Adipocyte (in vitro differentiated cells): ENCODE results near the gene AMBRA1.

Source experiments
- DNase-seq: peaks from one replicate; pipeline ENCODE4 v3.0.0-alpha.2; 2015; ENCODE audit warnings: low read depth
- H3K27me3 ChIP-seq: replicated peaks from 2 replicates; pipeline ENCODE4 v1.7.0; 2013; ENCODE audit warnings: mild to moderate bottlenecking, low read length, moderate library complexity; ENCODE audit not compliant: control insufficient read depth, insufficient read depth
- H3K36me3 ChIP-seq: 2 replicates; pipeline ENCODE4 v1.7.0; 2013; ENCODE audit warnings: low read length, mild to moderate bottlenecking, moderate library complexity; ENCODE audit not compliant: control insufficient read depth, insufficient read depth, severe bottlenecking
- H3K4me1 ChIP-seq: 2 replicates; pipeline ENCODE4 v1.7.0; 2013; ENCODE audit warnings: mild to moderate bottlenecking, low read length, moderate library complexity; ENCODE audit not compliant: control insufficient read depth, insufficient read depth
- H3K4me3 ChIP-seq: 2 replicates; pipeline ENCODE4 v1.7.0; 2013; ENCODE audit warnings: mild to moderate bottlenecking, low read length, moderate library complexity
- H3K9ac ChIP-seq: 2 replicates; pipeline ENCODE4 v1.7.0; 2013; ENCODE audit warnings: mild to moderate bottlenecking, low read length, moderate library complexity
- H3K9me3 ChIP-seq: 2 replicates; pipeline ENCODE4 v1.7.0; 2013; ENCODE audit warnings: mild to moderate bottlenecking, low read length, moderate library complexity; ENCODE audit not compliant: control insufficient read depth

AMBRA1 gene

GRCh38 chr11:46463701-46464421 lies 130.0 kb downstream of the AMBRA1 start:
- no peak for DNase-seq
- Histone ChIP-seq H3K9ac (no peak overlapping the region), H3K27me3 (no peaks in the 10 kb centered on the region), H3K9me3 (no peaks in the 10 kb centered on the region), H3K36me3 (peaks cover 12% of the 10 kb centered on the region), H3K4me1 (no peaks in the 10 kb centered on the region), H3K4me3 (no peak overlapping the region)

DNA sequence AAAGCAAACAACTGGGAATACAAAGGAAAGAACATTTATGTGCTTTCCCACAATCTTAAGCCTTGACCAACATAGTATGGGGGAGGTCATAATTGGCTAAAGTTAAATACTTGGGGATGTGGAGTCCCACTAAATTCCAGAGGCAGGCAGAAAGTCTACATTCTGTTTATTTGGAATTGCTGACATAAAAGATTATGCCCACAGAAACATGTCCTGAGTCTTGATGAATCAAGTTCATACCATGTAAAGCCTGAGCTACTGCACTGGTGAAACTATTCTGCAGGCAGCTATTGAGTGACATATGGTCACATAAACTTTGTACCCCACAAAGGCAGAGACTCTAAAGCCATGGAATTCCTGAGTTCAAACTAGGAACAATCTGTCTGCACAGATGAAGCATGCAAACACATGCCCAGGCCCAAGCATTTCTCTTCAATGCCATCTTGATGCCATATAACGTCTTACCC lies 132.3 kb downstream of the AMBRA1 start:
- peak; percentile 39 for DNase-seq
- Histone ChIP-seq H3K27me3 (no peaks in the 10 kb centered on the region), H3K4me3 (no peak overlapping the region), H3K9me3 (no peaks in the 10 kb centered on the region), H3K36me3 (no peaks in the 10 kb centered on the region), H3K4me1 (peaks cover 11% of the 10 kb centered on the region), H3K9ac (no peak overlapping the region)

- Histone ChIP-seq H3K36me3 (no peaks in the 10 kb centered on the region), H3K4me1 (peaks cover 11% of the 10 kb centered on the region), H3K9ac (no peak overlapping the region), H3K9me3 (no peaks in the 10 kb centered on the region), H3K27me3 (no peaks in the 10 kb centered on the region), H3K4me3 (no peak overlapping the region)
- no peak for DNase-seq
Measured at GRCh38 chr11:46458491-46458890, 135.3 kb downstream of the AMBRA1 start.

DNA sequence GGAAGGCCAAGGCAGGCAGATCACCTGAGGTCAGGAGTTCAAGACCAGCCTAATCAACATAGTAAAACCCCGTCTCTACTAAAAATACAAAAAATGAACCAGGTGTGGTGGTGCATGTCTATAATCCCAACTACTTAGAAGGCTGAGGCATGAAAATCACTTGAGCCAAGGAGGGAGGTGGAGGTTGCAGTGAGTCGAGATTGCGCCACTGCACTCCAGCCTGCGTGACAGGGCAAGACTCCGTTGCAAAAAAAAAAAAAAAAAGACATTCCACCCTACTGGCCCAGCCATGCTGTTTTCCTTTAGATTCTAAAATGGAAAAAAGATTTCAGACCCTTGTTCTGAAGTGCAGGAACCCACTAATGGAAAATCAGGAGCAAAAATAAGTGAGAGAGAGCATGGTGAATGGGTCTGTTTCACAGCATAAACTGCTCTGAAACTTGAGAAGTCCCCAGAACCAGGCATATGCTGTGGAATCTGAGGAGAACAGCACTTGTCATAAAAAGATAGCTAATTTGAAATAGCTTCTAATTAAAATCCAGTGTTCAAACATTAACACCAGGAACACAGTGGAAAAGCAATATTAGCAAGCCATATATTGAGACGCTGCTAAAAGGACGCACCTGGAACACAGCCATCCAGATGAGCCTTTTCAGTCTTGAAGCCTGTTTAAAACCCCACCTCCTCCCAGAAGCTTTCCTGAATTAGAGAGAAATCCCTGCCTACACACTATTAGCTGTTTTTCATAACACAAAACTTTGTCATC lies 136.0 kb downstream of the AMBRA1 start:
- Histone ChIP-seq H3K27me3 (no peaks in the 10 kb centered on the region), H3K36me3 (no peaks in the 10 kb centered on the region), H3K9me3 (no peaks in the 10 kb centered on the region), H3K4me1 (peaks cover 11% of the 10 kb centered on the region), H3K4me3 (no peak overlapping the region), H3K9ac (no peak overlapping the region)
- no peak for DNase-seq

GRCh38 chr11:46457021-46457420 lies 136.8 kb downstream of the AMBRA1 start:
- H3K9ac ChIP-seq: no peak overlapping the region
- H3K4me3 ChIP-seq: no peak overlapping the region

GRCh38 chr11:46456269-46457001 lies 137.4 kb downstream of the AMBRA1 start:
- H3K36me3 ChIP-seq: no peaks in the 10 kb centered on the region
- no peak overlapping the region for H3K9ac ChIP-seq
- no peaks in the 10 kb centered on the region for H3K27me3 ChIP-seq
- no peaks in the 10 kb centered on the region for H3K9me3 ChIP-seq
- no peak for DNase-seq
- no peak overlapping the region for H3K4me3 ChIP-seq
- peaks cover 11% of the 10 kb centered on the region for H3K4me1 ChIP-seq

More at GRCh38 chr11:46457021-46457420, 136.8 kb downstream of the AMBRA1 start:
- H3K9me3 ChIP-seq: no peaks in the 10 kb centered on the region
- peaks cover 11% of the 10 kb centered on the region for H3K4me1 ChIP-seq
- no peaks in the 10 kb centered on the region for H3K27me3 ChIP-seq
- DNase-seq: no peak
- no peaks in the 10 kb centered on the region for H3K36me3 ChIP-seq

DNA sequence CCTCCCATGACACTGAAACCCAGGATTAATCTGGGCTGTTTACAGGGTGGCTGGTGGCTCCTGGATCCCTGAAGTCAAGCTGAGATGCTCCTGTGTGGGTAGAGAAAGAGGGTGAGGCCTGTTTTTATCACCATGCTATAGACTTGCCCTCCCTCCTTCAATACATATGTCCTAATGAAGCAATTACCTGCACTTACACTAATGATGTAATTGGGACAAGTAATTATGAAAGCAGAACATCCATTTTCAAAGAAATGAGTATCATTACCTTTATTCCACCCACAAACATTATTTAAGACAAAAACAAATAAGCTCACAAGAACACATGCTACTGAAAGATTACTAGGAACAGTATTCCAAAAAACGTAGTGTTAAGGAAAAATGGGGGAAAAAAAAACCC lies 138.0 kb downstream of the AMBRA1 start:
- Histone ChIP-seq H3K4me3 (no peak overlapping the region), H3K36me3 (no peaks in the 10 kb centered on the region), H3K9ac (no peak overlapping the region), H3K4me1 (peaks cover 13% of the 10 kb centered on the region), H3K9me3 (no peaks in the 10 kb centered on the region), H3K27me3 (no peaks in the 10 kb centered on the region)
- no peak for DNase-seq

DNA sequence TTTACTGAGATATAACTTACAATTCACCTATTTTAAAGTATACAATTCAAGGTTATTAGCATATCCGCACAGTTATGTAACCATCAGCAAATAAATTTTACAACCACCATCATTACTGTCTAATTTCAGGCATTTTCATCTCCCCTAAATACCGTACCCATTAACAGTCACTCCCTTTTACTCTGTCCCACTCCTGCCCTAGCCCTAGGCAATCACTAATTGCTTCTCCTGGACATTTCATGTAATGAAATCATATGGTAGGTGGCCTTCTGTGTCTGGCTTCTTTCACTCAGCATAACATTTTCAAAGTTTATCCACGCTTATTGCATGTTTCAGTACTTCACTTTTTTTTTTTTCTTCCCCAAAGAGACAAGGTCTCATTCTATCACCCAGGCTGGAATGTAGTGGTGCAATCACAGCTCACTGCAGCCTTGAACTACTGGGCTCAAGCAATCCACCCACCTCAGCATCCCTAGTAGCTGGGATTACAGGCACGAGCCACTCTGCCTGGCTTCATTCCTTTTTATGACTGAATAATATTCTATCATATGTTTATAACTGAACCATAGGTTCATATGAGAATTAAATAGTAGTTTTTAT lies 140.8 kb downstream of the AMBRA1 start:
- peak; percentile 33 for DNase-seq
- H3K4me1 ChIP-seq: peaks cover 12% of the 10 kb centered on the region

GRCh38 chr11:46451759-46452158 lies 142.1 kb downstream of the AMBRA1 start:
- no peak overlapping the region for H3K9ac ChIP-seq
- peaks cover 5% of the 10 kb centered on the region for H3K4me1 ChIP-seq
- DNase-seq: no peak
- no peaks in the 10 kb centered on the region for H3K27me3 ChIP-seq
- no peaks in the 10 kb centered on the region for H3K9me3 ChIP-seq
- H3K36me3 ChIP-seq: no peaks in the 10 kb centered on the region
- no peak overlapping the region for H3K4me3 ChIP-seq

More for the DNA sequence above, 140.8 kb downstream of the AMBRA1 start:
- Histone ChIP-seq H3K9me3 (no peaks in the 10 kb centered on the region), H3K27me3 (no peaks in the 10 kb centered on the region), H3K4me3 (no peak overlapping the region), H3K9ac (no peak overlapping the region), H3K36me3 (no peaks in the 10 kb centered on the region)

DNA sequence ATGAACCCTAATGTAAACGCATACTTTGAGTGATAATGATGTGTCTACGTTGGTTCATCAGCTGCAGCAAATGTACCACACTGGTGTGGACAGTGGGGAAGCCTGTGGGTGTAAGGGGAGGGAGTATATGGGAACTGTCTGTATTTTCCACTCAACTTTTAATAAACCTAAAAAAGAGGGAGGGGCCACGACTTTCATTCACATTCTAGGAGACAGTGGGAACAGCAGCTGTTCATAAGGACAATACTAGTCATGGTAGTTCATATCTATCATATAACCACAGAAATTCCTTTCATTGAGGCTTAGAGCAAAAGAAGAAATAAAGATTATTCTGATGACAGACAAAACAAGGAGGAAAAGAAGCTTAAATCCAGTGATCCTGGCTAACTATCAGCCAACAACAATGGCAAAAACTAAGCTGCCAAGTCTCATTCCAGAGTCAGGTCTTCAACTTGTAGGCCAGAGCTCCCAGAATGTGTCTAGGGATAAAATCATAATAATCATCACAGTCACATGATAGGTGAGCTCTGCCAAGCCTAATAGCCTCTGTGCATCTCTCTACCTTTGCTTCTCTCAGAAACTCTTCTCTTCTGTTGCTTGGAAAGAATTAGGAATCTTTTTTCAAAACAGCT lies 142.9 kb downstream of the AMBRA1 start:
- H3K36me3 ChIP-seq: no peaks in the 10 kb centered on the region
- no peak overlapping the region for H3K9ac ChIP-seq
- no peak for DNase-seq
- H3K4me3 ChIP-seq: no peak overlapping the region
- H3K4me1 ChIP-seq: peaks cover 13% of the 10 kb centered on the region
- H3K9me3 ChIP-seq: no peaks in the 10 kb centered on the region
- H3K27me3 ChIP-seq: no peaks in the 10 kb centered on the region
